ENCODE measurements around the gene NRP2.

DNA sequence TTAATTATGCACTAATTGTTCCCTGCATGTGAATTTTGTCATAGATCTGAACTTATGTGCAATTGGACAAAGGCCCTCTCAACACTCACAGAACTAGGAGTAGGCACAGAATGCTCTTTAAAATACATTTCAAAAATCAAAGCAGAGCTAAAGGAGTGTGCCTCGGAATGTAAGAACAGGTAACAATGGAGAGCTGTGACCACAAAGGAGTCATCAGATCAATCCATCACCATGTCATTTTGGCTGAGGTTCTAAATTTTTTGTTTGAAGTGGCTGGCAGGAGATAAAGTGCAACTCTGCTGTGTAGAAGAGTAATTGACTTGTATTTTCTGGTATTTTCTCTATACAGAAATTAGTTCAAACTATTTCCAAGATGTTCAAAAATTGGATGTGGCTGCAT is 155.4 kb downstream of the NRP2 start:
- TF ChIP-seq POLR2AphosphoS5 (IDR thresholded peaks at IDR 0.05; ENCODE audit: low read depth, low read length) (no peak), POLR2A (IDR thresholded peaks at IDR 0.05; ENCODE audit: low read depth, low read length) (no peak)
